GM21717 (cell line): ENCODE results near the gene ARFRP1.
"Not testable (repeated sequence)": the region's sequence is repeated elsewhere in the genome, so short reads cannot be mapped to it uniquely, and the experiment has no call there.

Experiments used
- ATAC-seq: cut with Tn5 transposase; IDR thresholded peaks from one replicate; pipeline ENCODE4 v1.9.1; 2021; ENCODE audit warnings: mild to moderate bottlenecking, moderate library complexity; ENCODE audit not compliant: unreplicated experiment

Gene ARFRP1

DNA sequence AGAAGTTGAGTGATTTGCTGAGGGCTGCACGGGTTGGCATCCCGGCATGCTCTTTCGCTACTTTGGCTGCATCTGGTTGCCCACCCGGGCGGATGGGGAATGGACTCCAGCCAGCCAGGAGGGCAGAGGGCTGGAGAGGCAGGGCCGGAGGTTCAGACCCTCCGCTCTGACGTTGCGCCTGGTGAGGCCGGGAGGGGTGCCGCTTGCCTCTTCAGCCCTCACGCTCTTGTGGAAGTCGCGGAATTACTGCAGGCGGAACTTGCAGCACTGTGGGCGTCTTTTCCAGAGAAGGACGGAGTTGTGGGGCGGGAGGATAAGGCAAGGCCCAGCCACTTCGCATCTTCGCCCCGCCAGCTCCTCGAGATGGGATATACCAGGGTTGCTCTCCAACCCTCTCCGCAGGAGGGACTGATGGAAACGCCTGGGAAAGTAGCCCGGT is 49.0 kb downstream of the ARFRP1 start:
- no peak for ATAC-seq

DNA sequence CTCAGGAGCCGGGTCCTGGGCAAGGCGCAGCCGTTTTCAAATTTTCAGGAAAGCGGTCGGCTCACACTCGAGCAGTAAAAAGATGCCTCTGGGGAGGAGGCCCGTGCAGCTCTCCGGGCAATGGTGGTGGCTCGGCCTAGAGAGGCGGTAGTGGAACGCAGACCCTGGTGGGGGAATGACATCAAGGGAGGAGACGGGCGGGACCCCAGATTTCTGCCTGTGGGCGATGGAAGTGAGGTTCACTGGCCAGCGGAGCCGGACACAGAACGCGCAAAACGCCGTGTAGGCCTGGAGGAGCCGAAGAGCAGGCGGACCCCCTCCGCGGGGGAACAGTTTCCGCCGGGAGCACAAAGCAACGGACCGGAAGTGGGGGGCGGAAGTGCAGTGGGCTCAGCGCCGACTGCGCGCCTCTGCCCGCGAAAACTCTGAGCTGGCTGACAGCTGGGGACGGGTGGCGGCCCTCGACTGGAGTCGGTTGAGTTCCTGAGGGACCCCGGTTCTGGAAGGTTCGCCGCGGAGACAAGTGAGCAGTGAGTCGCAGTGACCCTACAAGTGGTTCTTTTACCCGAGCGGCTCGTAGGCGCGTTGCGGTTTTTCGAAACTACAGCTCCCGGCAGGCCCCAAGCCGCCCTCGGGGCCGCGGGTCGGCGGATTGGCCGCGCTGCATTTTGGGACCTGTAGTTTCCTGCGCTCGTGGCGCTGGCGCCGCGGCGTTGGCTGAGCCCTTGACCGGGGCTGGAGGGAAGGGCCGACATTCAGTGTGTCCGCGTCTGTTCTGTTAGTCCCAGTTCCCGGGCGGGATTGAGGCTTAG is 49.6 kb downstream of the ARFRP1 start, which contains the start of gene RTEL1:
RTEL1 (plus strand) TSS at position 376 of the 812 bp plus-strand sequence. CDS start 1,091 bp downstream, outside the sequence.
- peak; percentile 75 for ATAC-seq

DNA sequence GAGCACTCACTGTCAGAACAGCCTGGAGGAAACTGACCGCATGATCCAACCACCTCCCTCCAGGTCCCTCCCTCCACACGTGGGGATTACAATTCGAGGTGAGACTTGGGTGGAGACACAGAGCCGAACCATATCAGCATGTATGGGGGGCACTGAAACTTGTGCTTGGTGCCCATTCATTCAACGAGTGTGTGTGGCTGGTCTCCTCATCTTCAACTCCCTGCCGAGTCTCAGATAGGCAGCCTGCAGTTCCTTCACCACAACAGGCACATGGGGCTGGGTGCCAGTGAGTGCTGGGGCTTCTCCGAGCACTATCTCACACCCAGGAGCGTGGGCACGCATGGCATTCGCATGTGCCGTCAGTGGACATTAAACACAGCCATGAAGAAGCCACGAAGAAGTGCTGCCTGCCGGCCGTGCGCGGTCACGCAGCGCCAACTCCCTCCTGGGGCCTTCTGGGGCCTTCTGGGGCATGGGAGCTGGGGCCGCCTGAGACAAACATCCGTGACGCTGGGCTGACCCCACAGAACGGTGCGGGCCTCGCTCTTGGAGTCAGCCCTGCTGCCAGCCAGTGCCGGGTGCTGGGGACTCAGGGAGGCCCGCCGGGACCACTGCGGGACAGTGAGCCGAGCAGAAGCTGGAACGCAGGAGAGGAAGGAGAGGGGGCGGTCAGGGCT is 50.4 kb downstream of the ARFRP1 start:
- peak; percentile 4 for ATAC-seq

DNA sequence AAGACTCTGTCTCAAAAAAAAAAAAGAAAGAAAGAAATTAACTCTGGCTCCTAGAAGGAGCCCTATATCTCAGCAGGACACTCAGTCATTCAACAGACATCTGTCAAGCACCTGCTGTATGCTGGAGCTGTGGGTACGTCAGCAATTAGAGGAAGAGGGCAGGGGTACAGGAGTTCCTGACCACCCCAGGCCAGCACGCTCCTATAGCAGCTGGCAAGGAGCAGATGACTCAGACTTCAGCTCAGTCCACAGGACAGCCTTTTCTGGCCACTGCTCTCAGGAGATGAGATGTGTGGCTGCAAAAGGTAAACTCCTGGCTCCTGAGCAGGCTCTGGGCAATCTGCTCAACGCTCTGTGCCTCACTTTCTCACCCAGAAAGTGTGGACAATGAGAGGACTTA is 51.3 kb downstream of the ARFRP1 start:
- no peak for ATAC-seq

DNA sequence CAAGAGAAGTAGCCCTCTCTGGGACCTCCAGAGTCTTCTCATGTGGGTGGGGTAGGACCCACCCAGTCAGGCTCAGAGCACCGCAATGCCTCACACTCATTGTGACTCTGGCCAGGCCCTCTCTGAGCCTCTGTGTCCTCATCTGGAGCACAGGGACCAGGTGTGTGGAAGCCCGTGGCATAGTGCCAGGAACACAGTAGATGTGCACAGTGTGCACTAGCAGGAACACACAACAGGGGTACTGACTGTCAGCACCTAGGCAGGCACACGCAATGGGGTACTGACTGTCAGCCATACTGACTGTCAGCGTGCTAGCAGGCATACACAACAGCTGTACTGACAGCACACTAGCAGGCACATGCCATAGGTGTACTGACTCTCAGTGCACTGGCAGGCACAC is 52.5 kb downstream of the ARFRP1 start:
- no peak for ATAC-seq

- ATAC-seq: no peak
Measured at GRCh38 chr20:63653974-63654668, 53.7 kb downstream of the ARFRP1 start.

DNA sequence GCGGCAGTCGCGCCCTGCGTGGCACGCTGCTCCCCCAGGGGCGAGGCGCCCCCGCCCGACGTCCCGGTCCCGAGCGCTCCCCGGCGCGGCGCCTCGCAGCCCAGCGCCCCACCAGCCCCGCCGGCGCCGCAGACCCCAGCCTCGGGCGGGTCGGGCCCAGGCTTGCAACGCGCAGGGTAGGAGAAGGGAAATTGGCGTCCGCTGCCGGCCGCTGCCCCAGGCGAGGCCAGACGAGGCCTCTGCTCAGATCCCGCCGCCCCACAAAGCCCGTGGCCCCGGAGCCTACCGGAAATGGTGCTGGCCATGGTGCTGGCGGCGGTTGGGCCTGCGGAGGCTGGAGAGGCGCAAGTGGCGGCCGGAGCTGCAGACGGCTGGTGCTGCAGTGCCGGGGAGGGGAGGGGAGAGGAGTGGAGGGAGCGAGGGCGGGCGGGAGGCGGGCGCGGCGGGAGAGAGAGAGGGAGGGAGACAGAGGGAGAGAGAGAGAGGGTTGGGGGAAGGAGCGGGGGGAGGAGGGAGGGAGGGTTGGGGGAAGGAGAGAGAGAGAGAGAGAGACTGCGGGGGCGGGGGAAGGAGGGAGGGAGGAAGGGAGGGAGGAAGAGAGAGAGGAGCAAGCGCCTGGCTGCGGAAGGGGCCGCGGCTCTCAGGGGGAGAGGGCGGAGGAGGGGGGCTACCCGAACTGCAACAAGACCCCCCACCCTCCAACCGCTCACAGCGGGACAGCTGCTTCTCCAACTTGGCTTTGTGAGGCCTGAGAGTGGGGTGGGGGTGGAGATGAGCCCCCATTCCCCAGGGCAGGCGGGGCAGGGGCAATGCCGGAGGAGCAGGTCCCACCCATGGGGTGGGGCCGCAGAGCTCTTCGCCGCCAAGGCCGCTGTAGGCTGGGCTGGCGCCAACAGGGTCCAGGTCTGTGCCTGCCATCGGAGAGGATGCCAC is 54.5 kb downstream of the ARFRP1 start, which contains the start of gene STMN3:
STMN3 (minus strand) TSS at position 384 of the 933 bp plus-strand sequence; CDS start at position 305, 79 bp downstream.
- no peak for ATAC-seq

DNA sequence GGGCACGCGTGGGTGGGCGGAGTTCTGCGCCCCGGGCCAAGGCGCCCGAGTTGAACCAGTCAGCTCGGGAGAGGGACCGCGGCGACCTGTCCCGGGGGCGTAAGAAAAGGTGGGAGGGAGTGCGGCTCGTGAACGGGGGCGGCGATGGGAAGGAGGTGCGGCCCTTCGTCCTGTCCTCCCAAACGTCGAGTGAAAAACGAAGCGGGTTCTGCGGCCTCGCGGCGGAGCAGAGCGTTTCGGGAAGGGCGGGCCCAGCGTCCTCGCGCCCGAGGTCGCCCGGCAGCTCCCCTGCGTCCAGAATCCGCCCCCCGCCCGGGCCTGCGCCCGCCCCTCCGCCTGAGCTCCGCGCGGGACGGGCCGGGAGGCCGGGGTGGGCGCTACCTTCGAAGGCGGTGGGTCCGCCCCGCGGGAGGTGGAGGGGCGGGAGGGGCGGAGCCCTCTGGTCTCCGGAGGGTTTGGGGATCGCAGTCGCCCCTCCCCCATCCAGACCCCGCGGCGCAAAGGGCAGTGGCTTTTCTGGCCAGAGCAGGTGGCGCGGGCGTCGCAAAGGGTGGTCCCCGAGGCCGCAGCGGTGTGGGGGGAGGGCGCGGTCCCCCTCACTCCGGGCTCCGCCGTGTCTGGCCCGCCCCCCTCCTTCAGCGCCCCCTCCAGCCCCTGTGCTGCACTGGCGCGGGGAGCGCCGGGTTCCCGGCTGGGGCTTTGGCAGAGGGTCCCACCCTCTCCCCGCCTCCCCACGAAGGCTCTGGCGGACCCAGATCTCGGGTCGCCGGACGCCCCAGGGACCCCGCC is 55.4 kb downstream of the ARFRP1 start:
- ATAC-seq: no peak

GRCh38 chr20:63651942-63652191 is 55.9 kb downstream of the ARFRP1 start:
- ATAC-seq: no peak

DNA sequence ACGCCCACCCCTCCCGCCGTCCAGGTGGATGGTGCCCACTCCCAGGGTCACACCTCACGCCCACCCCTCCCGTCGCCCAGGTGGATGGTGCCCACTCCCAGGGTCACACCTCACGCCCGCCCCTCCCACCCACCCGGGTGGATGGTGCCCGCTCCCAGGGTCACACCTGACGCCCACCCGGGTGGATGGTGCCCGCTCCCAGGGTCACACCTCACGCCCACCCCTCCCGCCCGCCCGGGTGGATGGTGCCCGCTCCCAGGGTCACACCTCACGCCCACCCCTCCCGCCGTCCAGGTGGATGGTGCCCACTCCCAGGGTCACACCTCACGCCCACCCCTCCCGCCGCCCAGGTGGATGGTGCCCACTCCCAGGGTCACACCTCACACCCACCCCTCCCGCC is 57.3 kb downstream of the ARFRP1 start:
- not testable (repeated sequence) for ATAC-seq

DNA sequence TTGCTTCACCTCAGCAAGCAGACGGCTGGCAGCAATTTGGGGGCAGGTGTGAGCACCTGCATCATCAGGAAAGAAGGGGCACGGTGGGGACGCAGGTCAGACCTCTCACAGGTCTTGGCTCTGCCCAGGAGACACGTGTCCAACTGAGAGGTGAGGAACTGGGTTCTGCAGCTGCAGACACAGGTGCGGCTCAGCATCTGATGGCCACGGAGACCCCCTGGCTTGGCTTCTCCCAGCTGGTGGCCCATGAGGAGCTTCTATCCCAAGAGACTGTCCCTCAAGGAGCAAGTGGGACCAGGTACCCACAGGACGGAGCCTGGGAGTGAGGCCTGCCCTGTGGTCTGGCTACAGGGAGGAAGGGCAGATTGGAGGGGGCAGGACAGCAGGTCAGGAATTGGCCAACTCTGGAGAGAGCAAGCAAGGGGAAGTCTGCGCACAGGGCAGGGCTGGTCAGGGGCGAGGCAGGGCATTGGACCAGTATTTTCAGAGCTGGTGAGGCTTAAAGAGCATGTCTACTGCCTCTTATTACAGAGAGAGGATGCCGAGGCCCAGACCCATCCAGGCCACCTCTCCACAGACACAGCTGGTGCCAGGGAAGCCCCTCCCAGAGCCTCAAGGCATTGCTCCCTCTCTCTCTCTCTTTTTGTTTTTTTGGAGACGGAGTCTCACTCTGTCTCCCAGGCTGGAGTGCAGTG is 58.7 kb downstream of the ARFRP1 start:
- no peak for ATAC-seq
